Measurements from ENCODE around the gene SLCO3A1.

The SLCO3A1 gene

DNA sequence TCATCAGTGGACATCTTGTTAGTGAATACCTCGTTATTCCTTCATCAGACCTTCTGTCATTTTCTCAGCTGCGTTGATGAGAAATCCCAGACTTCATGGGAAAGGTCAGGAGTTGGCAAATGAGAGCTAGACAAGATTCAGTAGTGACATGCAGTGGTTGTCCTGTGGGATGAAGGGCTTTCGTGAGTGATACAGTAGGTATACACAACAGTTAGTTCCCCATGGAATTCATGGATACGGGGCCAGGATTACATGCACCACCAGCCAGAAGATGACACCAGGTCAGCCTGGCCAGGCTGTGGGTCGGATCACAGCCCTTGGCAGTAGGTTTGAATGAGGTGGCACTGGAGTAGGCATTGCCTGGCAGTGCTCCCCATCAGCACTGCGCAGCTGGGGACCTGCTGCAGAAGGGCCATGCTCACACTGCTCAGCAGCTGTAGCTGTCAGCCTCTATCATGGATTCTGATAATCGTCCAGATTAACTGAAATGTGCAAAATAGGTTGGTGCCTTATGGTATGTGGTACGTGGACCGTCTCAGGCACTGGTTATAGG, 150.1 kb downstream of the SLCO3A1 start:
- DNase-seq (ENCODE audit: low spot score), result no peak

DNA sequence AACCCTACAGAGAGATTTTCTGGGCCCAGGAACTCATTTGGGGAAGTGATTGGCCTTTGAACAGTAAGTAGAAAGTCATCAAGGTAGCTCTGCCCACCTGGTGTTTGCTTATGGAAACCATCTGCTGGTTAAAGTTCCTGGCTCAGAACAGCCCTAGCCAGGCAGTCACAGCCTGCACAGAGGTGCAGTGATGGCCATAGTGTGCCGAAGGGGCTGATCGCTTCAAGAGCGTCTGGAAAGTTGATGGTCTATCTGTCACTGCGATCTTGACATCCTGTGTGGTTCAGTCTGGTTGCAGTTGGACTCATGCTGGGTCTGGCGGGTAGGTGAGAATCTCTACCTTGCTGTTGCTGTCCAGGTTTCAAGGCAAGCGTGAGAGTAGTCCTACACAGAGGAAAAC, 151.6 kb downstream of the SLCO3A1 start:
- no peak for DNase-seq (ENCODE audit: low spot score)

DNA sequence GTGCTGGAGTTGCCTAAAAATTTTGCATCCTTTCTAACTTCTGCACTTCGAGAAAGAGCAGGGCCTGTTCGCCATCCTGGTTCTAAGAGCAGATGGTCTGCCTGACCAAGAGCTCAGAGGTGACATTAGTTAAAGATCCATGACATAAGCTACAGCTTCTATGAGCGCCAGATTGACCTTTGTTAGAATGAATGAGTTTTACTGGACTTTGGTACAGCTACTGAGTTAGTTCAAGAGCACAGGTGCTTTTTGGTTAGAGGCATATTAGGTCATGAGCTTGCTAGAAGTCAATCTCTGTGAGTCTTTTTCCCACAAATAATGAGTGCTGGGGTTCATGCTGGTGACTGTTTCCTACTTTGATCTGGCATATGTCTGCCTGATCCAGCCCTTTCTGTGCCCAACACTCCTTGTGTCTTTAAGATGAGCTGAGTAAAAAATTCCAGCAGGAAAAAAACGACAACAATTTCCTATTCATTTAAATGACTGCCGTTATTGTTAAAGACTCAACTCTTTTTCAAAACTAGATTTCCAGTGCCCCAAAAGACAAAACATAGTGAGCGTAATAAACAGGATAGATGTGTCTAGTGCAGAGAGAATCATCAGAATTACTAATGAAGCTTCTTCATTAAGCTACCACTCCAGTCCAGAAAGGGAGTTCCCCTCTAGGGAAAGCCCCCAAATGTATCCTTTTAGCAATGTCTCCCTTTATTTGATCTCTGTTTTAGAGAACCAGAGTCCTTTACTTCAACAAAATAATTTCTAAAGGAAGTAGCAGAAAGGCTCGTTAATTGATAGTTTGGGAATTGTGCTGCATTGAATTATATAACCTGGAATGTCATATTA, 152.9 kb downstream of the SLCO3A1 start:
- DNase-seq (ENCODE audit: low spot score), result no peak

DNA sequence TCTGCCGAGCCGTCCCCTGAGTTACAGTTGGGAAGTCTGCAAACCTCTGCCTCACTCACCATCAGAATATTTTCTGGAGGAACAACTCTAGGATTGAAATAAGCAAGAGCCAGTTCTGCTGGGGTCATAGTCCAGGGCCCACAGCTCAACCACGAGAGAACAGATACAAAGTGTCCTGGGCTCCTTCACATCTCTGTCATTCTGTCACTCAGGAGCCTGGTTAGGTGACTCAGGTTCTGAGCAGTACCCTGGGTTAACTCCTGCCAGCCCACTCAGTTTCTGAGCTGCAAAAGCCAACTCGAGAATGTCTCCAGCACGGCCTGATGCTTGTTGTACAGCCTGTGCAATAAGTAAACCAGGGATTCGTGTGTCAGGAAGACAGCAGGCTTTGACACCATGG, 155.7 kb downstream of the SLCO3A1 start:
- DNase-seq (ENCODE audit: low spot score), result no peak

DNA sequence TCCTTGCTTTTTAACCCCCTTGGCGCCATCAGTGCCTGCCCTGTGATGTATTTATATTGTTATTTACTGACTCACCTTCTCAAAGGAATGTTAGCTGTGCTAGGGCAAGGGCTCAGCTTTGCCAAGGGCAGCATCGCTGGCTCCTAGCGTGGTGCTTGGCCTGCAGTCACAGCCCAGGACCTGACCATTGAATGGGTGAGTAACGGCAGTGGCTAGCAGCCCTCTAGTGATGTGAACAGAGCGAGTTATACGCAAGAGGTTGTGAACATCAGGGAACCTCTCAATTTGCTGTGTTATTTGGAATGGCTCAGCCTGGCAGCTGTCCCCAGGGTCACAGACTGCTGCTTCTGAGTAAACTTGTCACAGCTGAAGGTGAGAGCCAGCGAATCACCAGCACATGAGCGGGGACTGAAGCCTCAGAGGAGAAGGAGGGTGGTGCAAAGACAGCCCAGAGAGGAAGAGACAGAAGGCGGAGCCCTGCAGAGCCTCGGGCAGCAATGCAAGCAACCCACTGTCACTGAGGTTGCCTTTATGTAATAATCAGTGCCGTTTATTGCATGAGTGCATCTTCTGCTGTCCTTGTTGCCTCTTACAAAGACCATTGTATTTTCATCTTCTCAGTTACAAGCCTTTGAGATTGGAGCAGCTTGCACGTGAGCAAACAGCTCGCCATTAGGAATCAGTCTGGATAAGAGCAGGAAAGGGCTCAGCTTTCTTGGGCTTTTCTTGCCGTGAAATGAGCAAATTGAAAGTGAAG, 158.3 kb downstream of the SLCO3A1 start:
- DNase-seq (ENCODE audit: low spot score), result peak; percentile 85

DNA sequence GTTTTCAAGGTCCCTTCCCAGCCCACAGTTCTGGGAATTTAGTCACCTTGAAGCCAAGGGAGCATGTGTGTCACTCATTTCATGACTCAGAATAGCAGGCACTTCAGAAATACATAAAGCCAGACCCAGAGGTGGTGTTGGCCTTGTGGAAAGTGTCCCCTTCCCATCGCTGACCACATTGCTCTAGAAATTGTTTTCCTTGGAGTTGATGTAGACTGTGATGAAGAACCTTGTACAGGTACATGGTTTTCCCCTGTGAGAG, 158.8 kb downstream of the SLCO3A1 start:
- no peak for DNase-seq (ENCODE audit: low spot score)

DNA sequence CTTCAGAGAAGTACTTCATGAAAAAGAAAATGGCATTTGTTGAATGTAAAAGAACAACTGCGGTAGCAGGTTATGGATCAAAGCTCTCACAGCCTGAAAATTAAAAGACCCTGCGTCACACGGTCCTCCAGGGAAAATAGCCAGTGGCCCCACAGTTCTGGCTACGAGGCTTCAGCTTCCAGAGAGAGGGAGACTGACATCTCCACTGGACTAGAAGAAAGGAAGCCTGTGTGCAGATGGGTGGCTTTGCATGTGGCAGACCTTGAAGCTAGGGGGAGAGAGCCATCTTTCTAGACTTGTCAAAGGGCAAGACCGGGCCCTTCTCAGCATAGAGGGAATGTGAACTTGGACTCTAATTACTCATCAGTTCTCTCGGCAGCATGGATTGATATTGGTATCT, 159.4 kb downstream of the SLCO3A1 start:
- no peak for DNase-seq (ENCODE audit: low spot score)

DNA sequence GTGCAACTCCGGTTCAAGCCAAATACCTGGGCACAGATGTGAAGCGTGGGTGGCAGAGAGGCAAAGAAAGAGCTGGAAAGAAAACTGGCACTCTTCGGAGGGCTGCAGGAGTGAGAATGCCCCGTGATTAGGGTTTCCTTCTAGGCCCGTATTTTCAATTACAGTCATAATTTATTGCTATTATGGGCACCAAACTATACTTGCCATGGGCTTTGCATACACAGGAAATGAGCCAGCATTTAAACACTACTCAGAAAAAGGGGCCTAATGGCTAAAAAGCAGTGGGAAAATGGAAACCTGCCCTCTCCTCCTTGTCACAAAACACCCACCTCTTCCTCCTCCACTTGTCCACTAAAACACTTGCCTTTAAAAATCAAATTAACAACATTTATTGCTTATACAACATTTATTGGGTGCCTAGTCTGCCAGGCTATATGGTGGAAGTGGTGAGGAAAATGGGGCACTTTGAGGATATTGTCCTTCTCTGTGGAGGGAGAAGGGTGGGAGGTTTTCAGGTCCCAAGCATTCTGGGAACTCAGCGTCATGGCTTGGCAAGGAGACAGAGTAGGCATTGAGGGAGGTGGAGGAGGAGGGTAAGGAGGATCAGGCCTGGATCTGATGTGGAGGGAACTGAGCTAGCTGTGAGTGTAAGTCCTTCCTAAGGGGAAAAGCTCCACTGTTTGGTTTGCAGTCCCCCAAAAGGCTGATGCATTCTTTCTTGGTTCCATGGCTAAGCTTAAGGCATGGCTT, 160.9 kb downstream of the SLCO3A1 start:
- DNase-seq (ENCODE audit: low spot score), result no peak

DNA sequence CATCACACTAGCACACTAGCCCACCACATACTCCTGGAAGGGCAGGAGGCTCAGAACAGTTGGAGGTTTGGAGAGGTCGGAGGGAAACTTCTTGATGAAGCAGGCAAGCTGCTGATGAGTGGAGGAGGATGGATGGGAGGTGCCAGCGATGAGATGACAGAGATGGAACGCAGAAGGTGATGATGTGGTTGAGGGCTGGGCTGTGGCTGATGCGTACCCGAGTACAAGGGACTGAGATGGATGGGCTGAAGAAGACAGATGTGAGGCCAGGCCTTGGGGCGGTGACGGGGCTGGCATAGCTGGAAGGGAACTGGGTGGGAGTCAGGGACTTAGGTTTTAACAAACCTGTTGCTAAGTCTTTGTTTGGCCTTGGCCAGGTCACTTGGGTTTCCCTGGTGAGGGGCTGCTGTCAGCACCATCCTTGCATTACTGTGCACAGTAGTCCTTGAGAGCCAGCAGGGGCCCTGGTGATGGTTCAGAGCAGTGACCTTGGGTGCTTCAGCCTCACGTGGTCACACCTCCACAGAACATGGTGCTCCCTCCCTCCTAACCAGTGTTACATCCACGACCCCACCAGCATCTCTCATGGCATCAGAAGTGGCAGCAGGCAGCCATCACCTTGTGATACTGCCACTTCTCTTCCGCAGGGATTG, 164.5 kb downstream of the SLCO3A1 start:
- DNase-seq (ENCODE audit: low spot score), result no peak

DNA sequence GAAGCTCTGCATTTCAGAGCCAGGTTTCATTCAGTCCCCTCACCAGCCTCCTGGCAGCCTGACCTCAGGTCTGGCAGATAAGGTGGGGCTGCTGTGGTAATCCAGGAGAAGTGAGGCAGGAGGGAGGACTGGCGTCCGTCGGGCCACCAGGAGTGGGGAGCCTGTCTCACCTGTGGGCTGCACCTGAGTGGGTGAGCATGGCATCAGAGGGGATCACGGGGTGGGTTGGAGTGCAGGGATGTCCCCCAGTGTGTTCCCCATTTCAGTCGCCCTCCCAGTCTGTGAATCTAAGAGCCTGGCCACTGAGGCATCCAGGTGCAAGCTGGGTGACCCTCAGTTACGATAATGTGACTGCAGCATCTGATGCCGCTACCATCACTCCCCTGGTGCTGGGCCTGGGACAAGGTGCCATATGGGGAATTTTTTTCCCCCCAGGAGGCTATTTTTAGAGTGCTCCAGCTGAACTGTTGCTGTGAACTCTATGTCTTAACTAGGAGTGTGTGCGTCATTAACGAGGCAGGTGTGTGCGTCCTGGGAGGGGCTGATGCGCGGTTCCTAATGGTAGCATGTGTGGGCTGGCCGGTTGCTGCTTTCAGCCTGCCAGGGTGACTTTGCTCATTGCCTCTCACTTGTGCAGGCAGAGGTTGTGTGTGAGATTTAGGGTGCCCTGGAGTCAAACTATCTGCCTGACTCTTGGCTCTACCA, 165.2 kb downstream of the SLCO3A1 start:
- DNase-seq (ENCODE audit: low spot score), result no peak

DNA sequence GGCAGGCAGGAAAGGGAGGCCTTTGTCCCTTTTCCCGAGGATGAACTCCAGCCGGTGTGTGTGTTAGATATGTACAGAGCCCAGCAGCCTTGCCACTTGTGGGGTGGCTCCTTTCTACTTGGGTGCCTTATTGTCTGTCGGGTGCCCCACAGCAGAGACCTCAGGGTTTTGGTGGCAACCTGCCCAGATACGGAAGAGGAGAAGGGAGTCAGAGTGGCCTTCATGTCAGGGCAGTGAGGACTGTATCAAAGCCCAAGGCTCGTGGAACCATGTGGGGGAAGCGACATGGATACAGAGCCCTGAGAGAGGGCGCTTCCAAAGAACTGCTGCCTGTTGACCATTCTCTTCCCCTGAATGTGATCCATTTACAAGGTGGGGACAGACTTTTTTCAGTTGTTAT, 166.2 kb downstream of the SLCO3A1 start:
- no peak for DNase-seq (ENCODE audit: low spot score)

DNA sequence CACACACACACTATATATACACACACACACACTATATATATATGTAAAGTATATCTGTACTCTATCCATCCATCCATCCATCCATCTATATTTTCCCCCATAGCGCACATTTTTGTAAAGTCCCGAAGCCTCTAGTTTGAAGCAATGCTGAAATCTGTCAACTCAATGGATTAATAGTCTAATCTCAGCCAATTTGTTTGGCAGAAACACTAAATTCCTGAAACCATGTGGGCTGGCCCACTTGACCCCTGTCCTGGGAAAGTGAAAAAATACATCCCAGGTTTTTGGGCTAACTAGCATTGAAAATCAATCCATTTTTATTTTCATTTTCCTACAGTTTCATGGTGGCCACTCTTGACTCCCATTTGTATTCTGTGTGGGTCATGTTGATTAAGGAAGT, 166.7 kb downstream of the SLCO3A1 start:
- DNase-seq (ENCODE audit: low spot score), result no peak

DNA sequence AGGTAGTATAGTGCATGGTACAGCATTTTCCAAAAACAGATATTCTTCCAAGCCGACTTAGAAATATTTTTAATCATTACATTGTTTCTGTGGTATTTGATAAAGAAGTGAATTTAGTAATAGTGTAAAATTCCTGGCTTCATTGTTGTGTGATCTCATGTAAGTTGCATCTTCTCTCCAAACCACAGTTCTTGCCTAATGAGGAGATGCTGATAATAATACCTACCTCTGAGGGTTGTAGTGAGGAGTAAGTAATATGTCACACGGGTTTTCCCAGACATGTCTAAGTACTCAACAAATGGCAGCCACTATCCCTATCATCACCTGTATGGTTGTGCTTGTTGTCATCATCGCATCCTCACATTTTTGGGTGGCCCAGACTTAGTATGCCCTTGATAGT, 167.3 kb downstream of the SLCO3A1 start:
- no peak for DNase-seq (ENCODE audit: low spot score)

DNA sequence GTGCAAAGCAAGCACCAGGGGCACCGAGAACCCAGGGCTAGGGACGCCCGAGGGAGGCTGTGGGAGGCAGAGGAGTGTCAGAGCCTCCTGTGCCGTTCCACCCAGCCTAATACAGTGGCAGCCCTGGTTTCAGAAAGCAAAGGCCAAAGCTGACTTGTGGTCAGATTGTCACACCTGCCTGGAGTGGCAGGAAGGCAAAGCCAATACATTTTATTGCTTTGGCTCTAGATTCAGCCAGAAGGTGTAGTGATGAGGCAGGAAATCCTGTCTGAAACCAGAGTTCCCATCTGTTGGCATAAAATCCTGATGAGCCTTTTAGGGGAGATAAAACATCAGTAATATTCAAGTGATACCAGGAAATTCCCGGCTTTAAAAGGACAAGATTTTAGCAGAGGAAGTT, 168.3 kb downstream of the SLCO3A1 start:
- peak; percentile 55 for DNase-seq (ENCODE audit: low spot score)

DNA sequence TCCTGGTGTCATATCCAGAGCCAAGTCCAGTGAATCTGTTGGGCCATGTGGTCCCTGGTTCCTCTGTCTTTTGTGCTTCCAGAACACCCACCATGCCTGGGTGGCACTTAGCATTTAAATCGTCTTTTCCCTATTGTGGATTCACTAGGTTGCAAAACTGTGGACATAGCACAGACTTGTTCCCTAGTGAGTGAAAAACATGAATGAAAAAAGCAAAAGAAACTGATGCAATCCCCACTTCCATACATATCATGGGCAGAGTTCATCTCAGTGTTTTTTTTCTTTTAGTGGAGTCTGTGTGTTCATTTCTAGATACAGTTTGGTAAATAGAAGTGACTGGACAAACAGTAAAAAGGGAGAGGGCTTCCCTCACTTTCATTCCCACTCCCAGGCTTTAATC, 170.5 kb downstream of the SLCO3A1 start:
- no peak for DNase-seq (ENCODE audit: low spot score)

DNA sequence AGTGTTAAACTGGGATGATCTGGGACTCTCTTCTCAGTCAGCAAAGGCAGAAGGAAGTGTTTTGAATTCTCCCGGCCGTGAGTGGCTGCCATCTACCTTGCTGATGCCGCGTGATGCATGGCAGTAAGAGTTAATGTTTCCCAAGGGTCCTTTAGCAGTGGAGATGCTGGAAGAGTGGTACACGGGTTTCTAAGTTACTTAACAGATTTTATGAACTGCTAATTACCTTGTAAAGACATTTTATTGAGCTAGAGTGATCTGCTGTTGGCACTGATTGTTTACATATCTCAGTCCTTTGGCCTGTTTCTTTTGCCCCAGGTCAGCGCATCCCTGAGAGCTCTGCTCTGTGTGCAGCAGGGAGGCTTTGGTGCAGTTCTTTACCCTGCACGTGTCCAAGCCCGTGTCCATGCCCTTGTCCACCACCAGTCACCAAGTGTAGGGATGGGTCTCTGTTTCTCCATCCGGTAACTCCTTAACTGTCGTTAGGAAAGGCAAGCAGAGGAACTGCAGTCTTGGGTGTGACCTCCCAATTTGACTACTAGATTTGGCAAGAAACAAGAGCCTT, 172.3 kb downstream of the SLCO3A1 start:
- DNase-seq (ENCODE audit: low spot score), result no peak

DNA sequence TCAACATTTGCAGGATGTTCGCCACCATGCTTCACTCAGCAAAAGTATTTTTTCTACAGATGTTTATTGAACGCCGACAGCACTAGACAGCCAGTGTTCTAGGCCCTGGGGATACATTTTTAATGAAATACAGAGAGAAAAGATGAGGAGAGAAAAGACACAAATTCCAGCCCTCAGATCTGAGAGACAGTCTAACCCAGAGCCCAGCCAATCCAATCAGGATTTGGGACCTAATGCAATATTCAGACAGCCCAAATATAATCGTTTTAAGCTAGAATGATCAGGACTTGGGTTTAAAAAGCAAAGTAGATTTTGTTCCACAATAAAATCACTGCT, 174.8 kb downstream of the SLCO3A1 start:
- DNase-seq (ENCODE audit: low spot score), result no peak

DNA sequence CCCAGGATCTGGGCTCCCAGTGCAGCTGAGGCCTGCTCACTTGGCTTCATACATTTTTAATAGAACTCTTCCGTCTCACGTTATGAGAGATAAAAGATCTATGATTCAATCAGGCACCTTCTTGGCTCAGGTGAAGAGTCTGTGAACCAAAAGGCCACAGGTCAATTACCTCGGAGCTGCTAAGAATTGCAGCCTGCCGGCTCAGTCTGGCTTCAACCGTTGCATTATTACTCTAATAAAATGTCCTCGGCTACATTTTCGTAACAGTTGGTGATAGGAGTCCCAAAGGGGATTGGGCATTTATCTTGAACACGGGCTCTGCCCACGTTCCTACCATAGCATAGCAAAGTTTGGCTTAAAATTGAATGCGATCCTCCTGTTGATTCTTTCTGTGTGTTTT, 176.3 kb downstream of the SLCO3A1 start:
- no peak for DNase-seq (ENCODE audit: low spot score)

DNA sequence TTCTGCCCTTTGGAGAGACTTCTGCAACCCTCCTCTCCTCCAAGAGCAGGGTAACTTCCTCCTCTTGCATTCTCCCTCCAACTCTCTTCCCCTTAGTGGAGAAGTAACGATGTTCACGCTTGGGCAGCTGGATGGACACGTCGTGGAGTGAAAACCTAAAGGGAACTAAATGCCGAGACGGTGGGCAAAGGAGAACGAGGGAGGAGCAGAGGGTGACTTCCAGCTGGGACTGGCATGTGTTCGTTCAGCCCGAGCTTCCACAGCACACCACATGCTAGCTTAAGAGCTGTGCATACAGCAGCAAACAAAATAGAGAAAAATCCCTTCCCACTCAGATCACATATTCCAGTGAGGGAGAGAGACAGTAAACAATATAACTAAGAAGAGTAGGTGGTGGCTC, 179.8 kb downstream of the SLCO3A1 start:
- DNase-seq (ENCODE audit: low spot score), result peak; percentile 47

DNA sequence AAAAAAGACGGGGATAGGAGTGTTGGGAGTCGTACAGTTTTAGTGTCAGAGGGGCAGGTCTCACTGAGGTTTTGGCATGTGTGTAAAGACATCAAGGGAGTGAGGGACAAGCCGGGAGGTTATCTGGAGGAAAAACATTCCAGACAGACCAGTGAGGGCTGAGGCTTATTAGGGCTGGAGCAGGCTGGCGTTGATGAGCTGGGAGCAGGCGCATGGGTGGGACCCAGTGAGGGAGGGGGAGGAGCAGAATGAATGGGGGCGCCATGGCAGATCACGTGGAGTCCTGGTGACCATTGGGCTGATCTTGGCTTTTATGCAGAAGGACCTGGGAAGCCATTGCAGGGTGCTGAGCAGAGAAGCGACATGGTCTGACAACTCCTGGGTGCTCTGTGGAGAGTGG, 180.2 kb downstream of the SLCO3A1 start:
- no peak for DNase-seq (ENCODE audit: low spot score)

DNA sequence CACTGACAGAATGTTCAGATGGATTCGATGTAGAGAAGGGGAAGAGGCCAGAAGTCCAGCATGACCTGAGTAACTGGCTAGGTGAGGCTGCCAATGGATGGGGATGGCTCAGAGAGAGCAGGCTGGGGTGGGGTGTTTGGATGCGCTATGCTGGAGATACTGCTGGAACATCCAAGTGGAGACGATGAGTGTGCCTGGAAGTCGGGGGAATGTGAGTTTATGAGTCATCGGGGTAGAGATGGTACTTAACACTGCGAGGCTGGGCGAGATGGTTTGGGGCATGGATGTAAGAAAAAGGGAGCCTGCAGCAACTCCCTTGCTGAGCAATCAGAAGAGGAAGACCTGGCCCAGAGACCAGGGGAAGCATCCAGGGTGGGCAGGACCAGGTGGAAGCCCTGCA, 180.7 kb downstream of the SLCO3A1 start:
- no peak for DNase-seq (ENCODE audit: low spot score)
